ENCODE data around the gene CACNA1S.

DNA sequence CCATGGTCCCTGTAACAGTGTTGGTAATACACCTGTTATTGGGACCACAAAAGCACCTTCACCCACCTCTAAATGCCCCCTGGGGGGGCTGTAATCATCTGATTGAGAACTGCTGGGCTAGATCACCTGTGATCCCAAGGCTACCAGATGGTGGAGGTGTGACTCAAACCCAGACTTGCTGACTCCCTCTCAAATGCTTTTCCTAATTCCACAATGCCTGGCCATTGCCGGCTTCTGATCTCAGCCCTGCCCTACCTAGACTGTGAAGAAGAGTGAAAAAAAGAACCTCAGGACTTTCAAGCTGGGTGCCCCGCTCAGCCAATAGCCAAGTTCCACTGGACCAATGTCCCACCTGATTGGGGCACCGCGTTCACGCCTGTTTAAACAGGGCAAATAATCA, 32.5 kb upstream of the CACNA1S start:
- TF ChIP-seq, protein P1, sequence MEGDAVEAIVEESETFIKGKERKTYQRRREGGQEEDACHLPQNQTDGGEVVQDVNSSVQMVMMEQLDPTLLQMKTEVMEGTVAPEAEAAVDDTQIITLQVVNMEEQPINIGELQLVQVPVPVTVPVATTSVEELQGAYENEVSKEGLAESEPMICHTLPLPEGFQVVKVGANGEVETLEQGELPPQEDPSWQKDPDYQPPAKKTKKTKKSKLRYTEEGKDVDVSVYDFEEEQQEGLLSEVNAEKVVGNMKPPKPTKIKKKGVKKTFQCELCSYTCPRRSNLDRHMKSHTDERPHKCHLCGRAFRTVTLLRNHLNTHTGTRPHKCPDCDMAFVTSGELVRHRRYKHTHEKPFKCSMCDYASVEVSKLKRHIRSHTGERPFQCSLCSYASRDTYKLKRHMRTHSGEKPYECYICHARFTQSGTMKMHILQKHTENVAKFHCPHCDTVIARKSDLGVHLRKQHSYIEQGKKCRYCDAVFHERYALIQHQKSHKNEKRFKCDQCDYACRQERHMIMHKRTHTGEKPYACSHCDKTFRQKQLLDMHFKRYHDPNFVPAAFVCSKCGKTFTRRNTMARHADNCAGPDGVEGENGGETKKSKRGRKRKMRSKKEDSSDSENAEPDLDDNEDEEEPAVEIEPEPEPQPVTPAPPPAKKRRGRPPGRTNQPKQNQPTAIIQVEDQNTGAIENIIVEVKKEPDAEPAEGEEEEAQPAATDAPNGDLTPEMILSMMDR (conservative IDR thresholded peaks at IDR 0.05; ENCODE audit: low read depth, low read length) = no peak
- TF ChIP-seq POLR2A (IDR thresholded peaks at IDR 0.05; ENCODE audit: low read depth, low read length) = no peak
- TF ChIP-seq MAFK (IDR thresholded peaks at IDR 0.05; ENCODE audit: low read depth, low read length) = no peak
- TF ChIP-seq RCOR1 (IDR thresholded peaks at IDR 0.05; ENCODE audit: insufficient replicate concordance, low read length) = no peak

All from IMR-90 (cell line).